Kidney glomerular epithelial cell (primary cell): Measurements from ENCODE around the gene UBR1.
"Not testable (repeated sequence)": the region's sequence is repeated elsewhere in the genome, so short reads cannot be mapped to it uniquely, and the experiment has no call there.

Experiments
- DNase-seq: peaks from one replicate; lab custom pipeline; 2025; lab: John Stamatoyannopoulos, UW

UBR1 gene

GRCh38 chr15:43105778-43106485 lies at the start of gene UBR1:
Gene UBR1, minus strand, starts transcription at chr15:43106038. Its CDS starts 16 bp downstream, at chr15:43106022.
- peak; percentile 81 for DNase-seq

GRCh38 chr15:43153269-43153668 lies 47.4 kb upstream of the UBR1 start:
- no peak for DNase-seq

GRCh38 chr15:43151688-43152087 lies 45.9 kb upstream of the UBR1 start:
- DNase-seq, result no peak

DNA sequence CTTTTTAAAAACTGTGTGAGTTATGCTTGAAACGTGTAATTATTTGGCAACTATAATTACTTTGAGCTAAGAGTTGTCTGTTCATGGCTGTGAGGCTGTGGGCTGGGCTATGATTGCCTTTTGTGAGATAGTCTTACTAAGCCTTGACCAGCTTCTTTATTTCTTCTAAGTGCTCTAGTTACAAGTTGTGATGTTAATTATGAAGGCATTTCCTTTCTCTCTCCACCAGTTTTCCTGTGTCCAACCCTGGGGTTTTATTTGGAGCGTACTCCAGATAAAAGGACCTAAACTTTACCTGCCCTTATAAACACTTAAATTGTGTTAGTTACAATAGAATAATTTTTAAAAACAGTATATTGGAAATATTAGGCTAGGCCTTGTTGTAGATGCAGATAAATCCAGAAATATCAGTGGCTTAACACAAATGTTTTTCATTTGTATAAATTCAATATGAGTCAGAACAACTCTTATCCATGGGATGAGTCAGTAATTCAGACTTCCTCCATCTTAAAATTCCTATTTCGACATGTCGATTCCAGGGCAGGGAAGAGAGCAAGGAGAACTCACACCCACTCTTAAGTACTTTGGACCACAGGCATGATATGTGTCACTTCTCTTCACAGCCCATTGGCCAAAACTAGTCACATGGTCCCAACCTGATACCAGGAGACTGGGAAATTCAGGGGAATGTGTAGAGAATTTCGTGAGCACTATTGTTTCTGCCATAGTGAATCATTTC lies 44.5 kb upstream of the UBR1 start:
- peak; percentile 17 for DNase-seq

GRCh38 chr15:43146184-43146583 lies 40.3 kb upstream of the UBR1 start:
- no peak for DNase-seq

DNA sequence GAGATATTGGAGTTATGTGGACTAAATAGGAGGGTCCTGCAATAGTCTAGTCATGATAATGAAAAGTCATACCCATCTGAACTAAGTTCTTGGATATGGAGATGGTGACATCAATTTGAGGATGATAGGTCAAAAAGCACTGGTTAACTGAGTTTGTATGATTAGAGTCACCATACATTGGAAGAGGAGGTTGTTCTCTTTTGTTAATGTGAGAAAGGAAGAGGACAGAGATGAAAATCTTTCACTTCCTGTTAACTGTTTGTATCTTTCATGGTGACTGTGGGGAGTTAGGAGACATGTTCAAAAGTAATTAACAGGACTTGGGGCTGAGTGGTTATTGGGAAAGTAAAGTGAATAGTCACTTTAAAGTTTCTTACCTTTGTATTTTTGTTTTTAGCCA lies 38.7 kb upstream of the UBR1 start:
- DNase-seq, result no peak

- DNase-seq, result no peak
These were observed 37.5 kb upstream of the UBR1 start for GRCh38 chr15:43143203-43143941.

- no peak for DNase-seq
These were observed 29.5 kb upstream of the UBR1 start for GRCh38 chr15:43135351-43135750.

- no peak for DNase-seq
These were observed 28.4 kb upstream of the UBR1 start for GRCh38 chr15:43134157-43134635.

DNA sequence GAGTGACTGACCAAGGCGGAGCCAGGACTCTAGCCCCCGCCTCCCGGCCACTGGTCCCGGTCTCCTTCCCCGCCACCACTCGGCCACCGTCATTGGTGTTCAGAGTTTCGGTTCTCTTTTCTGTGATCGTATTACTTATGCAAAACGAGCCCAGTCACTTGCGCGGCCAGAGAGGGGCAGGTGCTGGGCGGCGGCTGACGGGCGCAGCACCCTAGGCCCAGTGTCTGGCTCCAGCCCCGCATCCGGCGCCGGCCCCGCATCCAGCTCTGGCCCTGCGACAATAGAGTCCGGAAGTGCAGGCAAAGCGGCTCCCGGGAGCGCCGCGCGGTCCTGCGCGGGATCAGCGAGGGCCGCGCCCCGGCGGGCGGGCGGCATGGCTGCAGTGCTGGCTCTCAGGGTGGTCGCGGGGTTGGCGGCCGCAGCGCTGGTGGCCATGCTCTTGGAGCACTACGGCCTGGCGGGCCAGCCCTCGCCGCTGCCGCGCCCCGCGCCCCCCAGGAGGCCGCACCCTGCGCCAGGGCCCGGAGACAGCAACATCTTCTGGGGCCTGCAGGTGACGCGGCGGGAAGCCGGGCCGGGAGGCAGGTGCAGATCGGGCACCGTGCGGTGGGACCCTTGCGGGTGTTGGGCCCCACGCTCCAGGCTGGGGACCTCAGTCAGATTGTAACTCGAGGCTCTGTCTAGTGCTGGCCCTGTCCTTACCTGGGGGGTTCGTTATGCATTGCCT lies 27.8 kb upstream of the UBR1 start, which contains the start of gene TMEM62:
TSS of gene TMEM62 (plus strand) at position 157 of the 727 bp plus-strand sequence. CDS start at position 374, 217 bp downstream.
- peak; percentile 67 for DNase-seq

- no peak for DNase-seq
These were observed 27.1 kb upstream of the UBR1 start for GRCh38 chr15:43132830-43133429.

- no peak for DNase-seq
These were observed 23.1 kb upstream of the UBR1 start for GRCh38 chr15:43128980-43129335.

DNA sequence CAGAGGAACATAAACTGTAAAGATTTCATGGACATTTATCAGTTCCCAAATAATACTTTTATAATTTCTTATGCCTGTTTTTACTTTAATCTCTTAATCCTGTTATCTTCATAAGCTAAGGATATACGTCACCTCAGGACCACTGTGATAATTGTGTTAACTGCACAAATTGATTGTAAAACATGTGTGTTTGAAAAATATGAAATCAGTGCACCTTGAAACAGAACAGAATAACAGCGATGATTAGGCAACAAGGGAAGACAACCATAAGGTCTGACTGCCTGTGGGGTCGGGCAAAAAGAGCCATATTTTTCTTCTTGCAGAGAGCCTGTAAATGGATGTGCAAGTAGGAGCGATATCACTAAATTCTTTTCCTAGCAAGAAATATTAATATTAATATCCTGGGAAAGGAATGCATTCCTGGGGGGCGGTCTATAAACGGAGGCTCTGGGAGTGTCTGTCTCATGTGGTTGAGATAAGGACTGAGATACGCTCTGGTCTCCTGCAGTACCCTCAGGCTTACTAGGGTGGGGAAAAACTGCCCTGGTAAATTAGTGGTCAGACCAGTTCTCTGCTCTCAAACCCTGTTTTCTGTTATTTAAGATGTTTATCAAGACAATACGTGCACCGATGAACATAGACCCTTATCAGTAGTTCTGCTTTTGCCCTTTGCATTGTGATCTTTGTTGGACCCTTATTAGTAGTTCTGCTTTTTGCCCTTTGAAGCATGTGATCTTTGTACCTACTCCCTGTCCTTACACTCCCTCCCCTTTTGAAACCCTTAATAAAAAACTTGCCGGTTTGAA lies 22.5 kb upstream of the UBR1 start:
- DNase-seq, result not testable (repeated sequence)

DNA sequence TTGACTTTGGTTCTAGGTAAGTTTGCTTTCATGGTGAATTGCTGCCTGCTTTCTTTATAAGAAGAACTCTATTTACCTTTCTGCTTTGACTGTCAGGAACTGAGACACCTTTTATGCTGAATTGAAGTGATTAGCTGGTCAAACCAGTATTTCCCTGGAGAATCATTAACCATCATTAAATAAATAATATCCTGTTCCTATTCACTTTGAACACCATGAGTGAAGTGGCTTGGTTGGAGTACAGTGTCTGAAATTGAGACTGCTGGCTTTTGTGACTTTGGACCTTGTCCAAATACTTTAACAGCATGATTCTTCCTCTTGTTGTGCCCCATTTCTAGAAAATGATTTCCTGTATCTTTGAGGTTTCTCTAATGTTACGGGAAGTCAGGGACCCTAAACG lies 21.9 kb upstream of the UBR1 start:
- DNase-seq, result no peak

DNA sequence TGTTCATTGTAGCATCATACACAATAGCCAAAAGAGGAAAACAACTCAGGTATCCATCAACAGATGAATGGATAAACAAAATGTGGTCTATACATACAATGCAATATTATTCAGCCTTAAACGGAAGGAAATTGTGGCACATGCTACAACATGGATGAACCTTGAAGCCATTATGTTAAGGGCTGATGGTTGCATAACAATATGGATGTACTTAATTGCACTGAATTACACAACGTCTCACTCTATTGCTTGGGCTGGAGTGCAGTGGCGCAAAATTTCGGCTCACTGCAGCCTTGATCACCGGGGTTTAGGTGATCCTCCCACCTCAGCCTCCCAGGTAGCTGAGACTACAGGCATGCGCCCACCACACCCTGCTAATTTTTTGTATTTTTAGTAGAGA lies 20.5 kb upstream of the UBR1 start:
- no peak for DNase-seq

DNA sequence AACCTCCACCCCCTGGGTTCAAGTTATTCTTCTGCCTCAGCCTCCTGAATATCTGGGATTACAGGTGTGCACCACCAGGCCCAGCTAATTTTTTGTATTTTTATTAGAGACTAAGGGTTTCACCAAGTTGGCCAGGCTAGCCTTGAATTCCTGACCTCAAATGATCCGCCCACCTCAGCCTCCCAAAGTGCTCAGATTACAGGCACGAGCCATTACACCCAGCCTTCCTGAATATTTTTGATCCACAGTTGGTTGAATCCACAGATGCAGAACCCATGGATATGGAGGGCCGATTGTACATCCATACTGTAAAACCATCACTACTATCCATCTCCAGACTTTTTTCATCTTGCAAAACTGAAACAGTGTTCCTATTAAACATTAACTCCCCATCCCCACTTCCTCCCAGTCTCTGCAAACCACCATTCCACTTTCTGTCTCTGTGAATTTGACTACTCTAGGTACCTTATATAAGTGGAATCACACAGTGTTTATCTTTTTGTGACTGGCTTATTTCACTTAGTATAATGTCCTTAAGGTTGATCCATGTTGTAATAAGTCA lies 19.3 kb upstream of the UBR1 start:
- DNase-seq, result peak; percentile 10

DNA sequence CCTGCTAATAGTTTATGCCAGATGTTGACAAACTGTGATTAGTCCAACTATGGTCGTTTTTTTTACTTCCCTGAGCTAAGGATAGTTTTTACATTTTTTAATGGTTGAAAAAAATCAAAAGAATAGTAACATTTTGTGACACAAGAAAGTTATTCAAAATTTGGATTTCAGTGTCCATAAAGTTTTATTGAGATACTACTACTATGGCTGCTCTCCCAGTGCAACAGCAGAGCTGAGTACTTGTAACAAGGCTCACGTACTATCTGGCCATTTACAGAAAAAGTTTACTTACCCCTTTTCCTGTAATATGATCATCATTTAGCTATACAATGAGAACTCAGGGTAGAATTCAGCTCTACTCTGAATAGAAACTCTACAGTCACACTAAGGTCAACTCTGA lies 16.0 kb upstream of the UBR1 start:
- no peak for DNase-seq

DNA sequence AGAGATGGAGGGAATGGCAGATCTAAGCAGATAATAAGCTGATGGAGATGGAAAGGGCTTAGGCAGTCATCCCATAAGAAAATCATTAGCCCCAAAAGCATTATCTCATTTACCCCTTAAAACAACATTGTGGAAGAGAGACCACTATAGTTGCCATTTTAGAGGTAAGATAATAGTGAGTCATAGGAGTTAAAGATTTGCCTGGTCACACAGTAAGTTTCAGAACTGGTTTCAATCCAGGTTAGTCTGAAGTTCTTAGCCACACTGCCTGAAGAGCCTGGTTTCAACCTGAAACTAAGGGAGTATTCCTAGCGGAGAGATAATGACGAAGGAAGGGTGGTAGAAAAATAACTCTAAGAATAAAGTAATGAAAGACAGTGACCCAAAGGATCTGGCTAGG lies 13.0 kb upstream of the UBR1 start:
- peak; percentile 79 for DNase-seq

DNA sequence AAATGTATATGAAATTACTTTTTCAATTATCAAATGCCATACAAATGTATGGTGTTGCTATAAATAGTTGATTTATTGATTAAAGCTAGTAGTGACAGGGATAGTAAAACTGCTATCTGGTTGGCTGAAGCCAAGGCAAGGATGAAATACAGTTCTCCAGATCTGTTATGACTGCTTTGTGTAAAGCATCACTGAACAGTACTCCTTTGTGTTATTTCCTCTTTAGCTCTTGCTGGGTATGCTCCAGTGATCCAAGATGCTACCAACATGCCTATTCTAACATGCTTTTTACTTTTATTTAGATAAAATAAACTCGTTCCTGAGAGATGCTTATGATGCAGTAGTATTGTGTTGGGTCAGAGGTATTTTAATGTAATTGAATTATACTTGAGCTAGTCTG lies 12.4 kb upstream of the UBR1 start:
- peak; percentile 72 for DNase-seq

GRCh38 chr15:43111354-43111753 lies 5.5 kb upstream of the UBR1 start:
- no peak for DNase-seq
